ENCODE measurements around the gene MGAT4B. TPM values are rescaled to one million over a fixed set of nuclear protein-coding genes. Genes with fewer than 3 reads are reported as not detected.

MGAT4B gene
- polyA plus RNA-seq, 3 donors from 2014 or later: 8.7 to 16.3 (median 15.0) TPM

DNA sequence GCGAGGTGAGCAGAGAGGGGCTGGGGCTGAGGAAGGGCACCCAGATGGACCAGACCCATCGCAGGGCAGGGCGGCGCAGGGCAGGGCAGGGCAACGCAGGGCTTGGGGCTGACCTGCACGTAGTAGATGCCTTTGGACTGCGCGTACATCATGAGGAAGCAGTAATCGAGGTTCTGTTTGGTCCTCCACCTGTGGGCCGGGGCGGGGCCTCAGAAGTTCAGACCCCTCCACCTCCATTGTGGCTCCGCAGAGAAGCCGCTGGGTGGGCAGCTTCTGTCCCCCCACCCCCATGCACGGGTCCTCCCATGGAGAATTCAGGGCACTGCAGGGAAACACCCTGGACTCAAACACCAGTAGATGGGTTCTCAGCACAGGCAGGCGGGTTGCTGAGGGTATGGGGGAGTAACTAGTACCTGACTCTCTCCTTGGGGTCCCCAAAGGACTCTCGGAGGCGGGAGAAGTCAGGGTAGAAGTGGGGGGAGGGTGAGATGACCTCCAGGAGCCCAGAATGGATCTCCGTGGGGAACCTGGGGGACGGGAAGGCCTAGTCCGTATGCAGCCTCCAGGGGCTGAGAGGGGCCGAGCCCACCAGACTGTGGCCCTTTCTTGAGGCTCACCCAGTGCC is 6.5 kb downstream of the MGAT4B start:
- no peak overlapping the region for H3K4me3 Mint-ChIP-seq
- DNase-seq: no peak
- peaks cover 4 to 15% (median 7%) of the 10 kb centered on the region in 3 donors for H3K36me3 Mint-ChIP-seq
- H3K9me3 Mint-ChIP-seq: no peaks in the 10 kb centered on the region
- H3K4me1 Mint-ChIP-seq: peaks cover 23 to 28% of the 10 kb centered on the region in 2 donors
- no peak overlapping the region for H3K27ac Mint-ChIP-seq
- peaks cover 10 to 12% (median 11%) of the 10 kb centered on the region in 3 donors for H3K27me3 Mint-ChIP-seq (ENCODE audit: low read depth in 3 of 3)

DNA sequence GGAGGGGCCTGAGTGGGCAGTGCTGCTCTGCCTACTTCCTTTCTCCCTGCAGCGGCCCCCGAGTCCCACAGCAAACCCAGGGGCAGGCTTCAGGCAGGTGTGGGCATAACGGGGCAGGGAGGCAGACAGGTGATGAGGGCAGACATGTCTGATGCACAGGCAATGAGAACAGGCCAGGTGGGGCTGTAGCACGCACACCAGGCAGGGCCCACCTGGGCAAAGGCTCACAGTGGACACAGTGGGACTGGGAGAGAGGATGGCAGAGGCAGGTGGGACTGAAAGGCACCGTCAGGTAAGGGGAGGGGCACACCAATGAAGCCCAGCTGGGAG is 7.1 kb downstream of the MGAT4B start:
- no peak for DNase-seq
- H3K4me3 Mint-ChIP-seq: no peak overlapping the region
- H3K9me3 Mint-ChIP-seq: no peaks in the 10 kb centered on the region
- peak overlapping the region in 2 of 6 donors; percentile 24 to 46 for H3K27ac Mint-ChIP-seq
- H3K4me1 Mint-ChIP-seq: peaks cover 25 to 27% of the 10 kb centered on the region in 2 donors
- H3K36me3 Mint-ChIP-seq: peaks cover 4 to 15% (median 7%) of the 10 kb centered on the region in 3 donors
- peaks cover 8 to 15% (median 9%) of the 10 kb centered on the region in 3 donors for H3K27me3 Mint-ChIP-seq (ENCODE audit: low read depth in 3 of 3)

DNA sequence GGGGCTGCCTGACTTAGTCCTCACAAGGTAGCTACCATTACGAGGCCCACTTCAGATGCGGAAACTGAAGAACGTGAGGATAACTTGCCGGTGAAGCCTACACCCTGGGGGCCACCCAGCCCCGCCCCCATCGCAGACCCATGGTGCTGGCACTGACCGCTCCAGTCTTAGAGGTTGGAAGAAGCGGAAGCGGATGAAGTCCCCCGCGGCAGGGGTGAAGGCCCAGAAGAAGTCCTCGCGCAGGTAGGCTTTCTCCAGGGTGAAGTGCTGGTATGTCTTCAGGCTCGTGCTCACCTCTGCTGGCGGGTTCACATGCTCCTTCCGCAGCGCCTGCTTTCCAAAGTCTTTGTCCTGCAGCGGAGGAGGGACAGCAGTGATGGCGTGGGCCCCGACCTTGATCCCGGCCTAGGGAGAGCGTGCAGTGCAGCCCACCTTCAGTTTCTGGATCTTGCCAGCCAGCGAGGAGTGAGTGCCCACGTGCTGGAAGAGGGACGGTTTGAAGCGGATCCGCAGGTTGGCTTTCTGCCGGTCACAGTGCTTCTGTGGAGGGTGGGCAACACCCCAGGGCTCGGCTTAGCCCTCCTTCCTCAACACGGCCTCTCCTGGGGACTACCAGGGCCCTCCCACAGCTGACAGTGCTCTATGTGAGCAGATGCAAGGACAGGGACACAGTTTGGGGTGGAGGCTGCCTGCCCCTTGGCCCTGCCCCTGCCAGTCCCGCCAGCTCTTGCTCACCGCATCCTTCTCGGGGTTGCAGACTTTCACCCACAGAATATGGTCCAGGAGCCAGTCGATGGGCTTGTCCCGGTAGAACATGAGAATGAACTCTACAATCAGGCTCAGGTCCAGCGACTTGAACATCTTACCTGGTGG is 7.7 kb downstream of the MGAT4B start:
- H3K36me3 Mint-ChIP-seq: peaks cover 4 to 15% (median 7%) of the 10 kb centered on the region in 3 donors
- H3K4me3 Mint-ChIP-seq: no peak overlapping the region
- no peak for DNase-seq
- no peaks in the 10 kb centered on the region for H3K9me3 Mint-ChIP-seq
- peak overlapping the region in 2 of 6 donors; percentile 24 to 46 for H3K27ac Mint-ChIP-seq
- H3K4me1 Mint-ChIP-seq: peaks cover 27 to 29% of the 10 kb centered on the region in 2 donors
- H3K27me3 Mint-ChIP-seq (ENCODE audit: low read depth in 3 of 3): peaks cover 8 to 14% (median 12%) of the 10 kb centered on the region in 3 donors

DNA sequence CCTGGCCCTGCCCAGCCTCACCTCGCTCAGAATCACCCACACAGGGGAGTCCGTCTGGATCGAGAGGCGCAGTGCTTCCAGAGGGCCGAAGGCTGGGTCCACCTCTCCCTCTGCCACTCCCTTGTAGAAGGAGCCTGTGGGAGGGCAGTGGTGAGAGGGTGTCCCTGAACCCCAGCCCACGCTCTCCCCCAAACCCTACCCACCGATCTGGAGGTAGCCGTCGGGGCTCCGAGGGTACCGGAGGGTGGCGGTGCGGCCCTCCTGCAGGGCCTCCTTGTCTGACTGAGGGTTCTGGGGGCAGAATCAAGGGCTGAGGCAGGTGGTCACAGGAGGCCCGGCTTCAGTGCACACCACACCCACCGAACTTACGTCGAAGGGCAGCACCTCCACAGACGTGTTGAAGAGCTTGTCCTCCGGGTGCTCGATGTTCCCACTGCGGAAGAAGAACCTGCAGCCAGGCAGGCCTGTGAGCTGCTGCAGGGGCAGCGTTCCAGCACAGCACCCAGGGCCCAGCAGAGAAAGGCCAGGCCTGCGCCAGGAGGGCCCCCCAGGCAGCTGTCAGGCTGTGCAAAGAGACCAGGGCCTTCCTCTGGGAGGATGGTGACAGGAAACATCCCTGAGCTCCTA is 8.4 kb downstream of the MGAT4B start:
- Mint-ChIP-seq H3K4me1 (peaks cover 33% of the 10 kb centered on the region in 2 donors), H3K27ac (no peak overlapping the region), H3K4me3 (no peak overlapping the region), H3K27me3 (ENCODE audit: low read depth in 3 of 3) (peaks cover 11 to 16% (median 16%) of the 10 kb centered on the region in 3 donors), H3K9me3 (no peaks in the 10 kb centered on the region), H3K36me3 (peaks cover 4 to 15% (median 7%) of the 10 kb centered on the region in 3 donors)
- DNase-seq: no peak

DNA sequence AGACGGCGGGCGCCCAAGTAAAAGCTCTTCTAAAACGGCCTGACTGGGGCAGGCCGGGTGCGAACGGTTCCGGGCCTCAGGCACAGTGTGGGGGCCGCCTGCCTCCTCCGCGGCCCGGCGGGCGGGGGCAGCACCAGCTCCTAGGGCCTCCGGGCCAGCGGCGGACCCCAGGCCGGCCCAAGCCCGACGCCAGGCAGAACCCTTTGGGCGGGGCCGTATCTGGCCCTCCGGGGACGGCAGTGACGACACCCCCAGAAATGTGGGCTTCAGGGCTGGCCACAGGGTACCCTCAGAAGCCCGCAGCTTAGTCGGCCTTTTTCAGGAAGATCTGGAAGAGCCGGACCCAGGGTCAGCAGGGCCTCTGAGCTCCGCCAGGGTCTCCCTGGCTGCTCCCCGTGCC is 8.9 kb downstream of the MGAT4B start:
- H3K4me3 Mint-ChIP-seq: no peak overlapping the region
- peaks cover 35 to 37% of the 10 kb centered on the region in 2 donors for H3K4me1 Mint-ChIP-seq
- H3K27ac Mint-ChIP-seq: peak overlapping the region in 1 of 6 donors; percentile 57
- H3K27me3 Mint-ChIP-seq (ENCODE audit: low read depth in 3 of 3): peaks cover 11 to 17% (median 17%) of the 10 kb centered on the region in 3 donors
- DNase-seq: no peak
- no peaks in the 10 kb centered on the region for H3K9me3 Mint-ChIP-seq
- H3K36me3 Mint-ChIP-seq: peaks cover 4 to 15% (median 7%) of the 10 kb centered on the region in 3 donors

DNA sequence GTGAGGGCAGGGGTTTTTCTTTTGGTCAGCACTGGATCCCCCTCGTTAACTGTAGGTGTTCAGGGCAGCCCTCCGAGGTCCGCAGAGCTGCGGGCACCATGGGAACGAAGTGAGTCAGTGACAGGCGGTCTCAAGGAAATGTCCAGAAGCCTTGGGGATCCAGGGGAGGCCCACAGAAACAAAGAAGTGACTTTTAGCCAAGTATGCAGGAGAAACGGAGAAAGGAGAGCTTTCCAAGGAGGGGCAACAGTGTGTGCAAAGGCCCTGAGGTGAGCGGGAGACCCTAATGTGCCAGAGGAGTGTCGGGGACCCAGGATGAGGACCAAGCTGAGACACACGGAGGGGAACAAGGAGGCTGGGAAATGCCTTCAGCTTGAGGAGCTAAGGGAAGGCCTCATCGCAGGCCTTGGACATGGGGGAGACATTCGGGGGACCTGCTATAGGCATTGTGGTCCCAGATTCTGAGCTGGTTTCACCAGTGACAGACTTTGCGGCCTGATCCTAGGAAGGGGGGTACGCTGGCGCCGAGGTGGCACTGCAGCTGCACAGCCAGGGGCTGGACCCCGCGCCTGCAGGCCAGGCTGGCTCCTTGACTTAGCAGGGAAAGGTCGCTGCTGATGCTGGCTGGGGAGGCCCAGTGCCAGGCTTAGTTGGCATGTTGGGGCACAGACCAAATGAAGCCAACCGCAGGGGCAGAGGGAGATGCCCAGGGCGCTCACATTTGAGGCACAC is 9.6 kb downstream of the MGAT4B start:
- Mint-ChIP-seq H3K27me3 (ENCODE audit: low read depth in 3 of 3) (peaks cover 12 to 17% (median 17%) of the 10 kb centered on the region in 3 donors), H3K9me3 (no peaks in the 10 kb centered on the region)

DNA sequence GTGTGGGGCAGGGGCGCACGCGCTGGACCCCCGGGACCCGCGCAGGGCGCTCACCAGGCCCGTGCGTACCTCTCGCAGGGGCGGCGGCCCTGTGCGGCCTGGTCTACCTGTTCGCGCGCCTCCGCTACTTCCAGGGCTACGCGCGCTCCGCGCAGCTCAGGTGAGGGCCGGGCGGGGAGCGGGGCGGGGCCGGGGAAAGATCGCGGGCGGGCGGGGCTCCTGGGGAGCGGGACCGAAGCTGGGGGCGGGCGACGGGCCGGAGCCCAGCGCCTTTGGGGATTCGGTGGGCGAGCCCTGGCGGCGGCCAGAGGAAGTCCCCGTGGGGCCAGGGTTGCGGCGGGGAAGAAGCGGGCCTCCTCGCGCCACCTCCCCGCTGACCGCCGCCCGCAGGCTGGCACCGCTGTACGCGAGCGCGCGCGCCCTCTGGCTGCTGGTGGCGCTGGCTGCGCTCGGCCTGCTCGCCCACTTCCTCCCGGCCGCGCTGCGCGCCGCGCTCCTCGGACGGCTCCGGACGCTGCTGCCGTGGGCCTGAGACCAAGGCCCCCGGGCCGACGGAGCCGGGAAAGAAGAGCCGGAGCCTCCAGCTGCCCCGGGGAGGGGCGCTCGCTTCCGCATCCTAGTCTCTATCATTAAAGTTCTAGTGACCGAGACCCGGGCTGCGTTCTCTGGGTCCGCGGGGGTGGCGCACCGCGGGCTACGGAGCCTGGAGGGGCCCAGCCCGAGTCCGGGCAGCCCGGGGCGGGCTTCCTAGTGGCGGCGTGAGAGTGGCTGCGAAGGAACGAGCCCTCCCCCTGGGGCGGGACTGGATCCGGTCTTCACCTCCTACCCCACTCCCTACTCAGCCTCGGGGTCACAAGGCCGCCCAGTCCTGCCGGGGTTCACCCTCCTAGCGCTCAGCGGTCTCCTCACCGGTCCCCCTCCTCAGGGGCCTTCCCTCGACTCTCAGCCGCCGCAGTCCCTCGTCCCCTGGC is 10.5 kb downstream of the MGAT4B start:
- DNase-seq: peak; percentile 83 to 84 (median 83)
- peak overlapping the region; percentile 53 to 68 (median 64) for H3K4me3 Mint-ChIP-seq
- no peaks in the 10 kb centered on the region for H3K9me3 Mint-ChIP-seq
- peaks cover 30 to 32% of the 10 kb centered on the region in 2 donors for H3K4me1 Mint-ChIP-seq
- peak overlapping the region in 3 of 6 donors; percentile 16 to 31 (median 28) for H3K27ac Mint-ChIP-seq
- peaks cover 3 to 12% (median 4%) of the 10 kb centered on the region in 3 donors for H3K36me3 Mint-ChIP-seq
- peaks cover 9 to 15% (median 14%) of the 10 kb centered on the region in 3 donors for H3K27me3 Mint-ChIP-seq (ENCODE audit: low read depth in 3 of 3)

More for the DNA sequence above, 9.6 kb downstream of the MGAT4B start:
- H3K27ac Mint-ChIP-seq: peak overlapping the region in 4 of 6 donors; percentile 16 to 57 (median 30)
- peaks cover 36% of the 10 kb centered on the region in 2 donors for H3K4me1 Mint-ChIP-seq
- no peak for DNase-seq
- H3K4me3 Mint-ChIP-seq: peak overlapping the region; percentile 53 to 68 (median 64)
- H3K36me3 Mint-ChIP-seq: peaks cover 4 to 15% (median 7%) of the 10 kb centered on the region in 3 donors

DNA sequence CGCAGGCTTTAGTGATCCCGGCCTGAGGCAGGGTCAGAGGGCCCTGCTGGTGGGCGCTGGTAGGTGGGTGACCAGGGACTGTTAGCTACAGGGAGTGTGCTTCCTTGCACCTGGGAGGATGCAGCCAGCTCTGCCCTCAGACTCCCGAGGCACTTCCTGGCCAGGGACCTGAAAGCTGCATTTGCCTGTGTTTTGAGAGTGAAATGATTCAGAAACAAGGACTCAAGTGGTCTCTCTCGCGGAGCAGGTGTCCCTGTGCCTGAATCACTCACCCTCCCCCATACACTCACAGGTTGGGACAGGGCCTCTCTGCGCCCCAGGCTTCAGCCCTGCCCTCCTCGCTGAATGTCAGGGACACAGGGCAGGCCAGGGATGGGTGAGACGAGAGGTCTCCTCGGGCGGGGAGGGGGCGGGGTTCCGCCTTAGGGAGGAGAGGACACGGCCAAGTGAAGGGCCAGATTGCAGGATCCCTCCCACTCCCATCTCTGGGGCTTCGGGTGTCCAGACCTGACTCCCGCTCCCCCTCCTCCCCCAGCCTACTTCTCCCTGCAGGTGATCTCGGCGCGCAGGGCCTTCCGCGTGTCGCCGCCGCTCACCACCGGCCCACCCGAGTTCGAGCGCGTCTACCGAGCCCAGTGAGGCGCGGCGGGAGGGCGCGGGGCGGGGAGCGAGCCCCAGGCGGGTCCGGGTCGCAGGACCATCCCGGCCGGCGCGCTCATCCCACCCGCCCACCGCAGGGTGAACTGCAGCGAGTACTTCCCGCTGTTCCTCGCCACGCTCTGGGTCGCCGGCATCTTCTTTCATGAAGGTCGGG is 11.4 kb downstream of the MGAT4B start:
- peaks cover 9 to 15% (median 14%) of the 10 kb centered on the region in 3 donors for H3K27me3 Mint-ChIP-seq (ENCODE audit: low read depth in 3 of 3)
- no peaks in the 10 kb centered on the region for H3K9me3 Mint-ChIP-seq
- H3K36me3 Mint-ChIP-seq: peaks cover 3 to 12% (median 4%) of the 10 kb centered on the region in 3 donors
- peak overlapping the region; percentile 51 to 73 (median 59) for H3K4me3 Mint-ChIP-seq
- DNase-seq: no peak
- peaks cover 30 to 32% of the 10 kb centered on the region in 2 donors for H3K4me1 Mint-ChIP-seq
- no peak overlapping the region for H3K27ac Mint-ChIP-seq

DNA sequence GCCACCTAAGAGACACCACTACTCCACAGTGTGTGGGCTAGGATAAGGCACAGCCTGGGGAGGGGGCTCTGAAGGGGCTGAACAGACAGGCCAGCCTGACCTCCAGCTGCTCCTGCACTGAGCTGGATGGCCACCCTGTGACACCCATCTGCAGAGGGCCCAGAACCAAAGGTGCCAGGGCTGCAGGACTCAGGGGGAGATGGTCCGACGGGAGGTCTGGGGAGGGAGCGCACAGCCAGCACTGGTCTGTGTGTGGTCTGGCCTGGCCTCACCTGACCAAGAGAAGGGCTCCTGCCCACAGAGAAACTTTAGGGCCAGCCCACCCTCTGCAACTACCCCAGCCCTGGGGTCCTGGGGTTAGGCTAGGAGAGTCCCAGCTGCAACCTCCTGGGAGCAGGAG is 12.1 kb downstream of the MGAT4B start:
- no peak for DNase-seq
- peak overlapping the region; percentile 51 to 73 (median 59) for H3K4me3 Mint-ChIP-seq
- peaks cover 30 to 32% of the 10 kb centered on the region in 2 donors for H3K4me1 Mint-ChIP-seq
- H3K27ac Mint-ChIP-seq: peak overlapping the region in 1 of 6 donors; percentile 72
- H3K27me3 Mint-ChIP-seq (ENCODE audit: low read depth in 3 of 3): peaks cover 8 to 13% (median 13%) of the 10 kb centered on the region in 3 donors
- H3K36me3 Mint-ChIP-seq: peaks cover 3 to 9% (median 4%) of the 10 kb centered on the region in 3 donors
- no peaks in the 10 kb centered on the region for H3K9me3 Mint-ChIP-seq

DNA sequence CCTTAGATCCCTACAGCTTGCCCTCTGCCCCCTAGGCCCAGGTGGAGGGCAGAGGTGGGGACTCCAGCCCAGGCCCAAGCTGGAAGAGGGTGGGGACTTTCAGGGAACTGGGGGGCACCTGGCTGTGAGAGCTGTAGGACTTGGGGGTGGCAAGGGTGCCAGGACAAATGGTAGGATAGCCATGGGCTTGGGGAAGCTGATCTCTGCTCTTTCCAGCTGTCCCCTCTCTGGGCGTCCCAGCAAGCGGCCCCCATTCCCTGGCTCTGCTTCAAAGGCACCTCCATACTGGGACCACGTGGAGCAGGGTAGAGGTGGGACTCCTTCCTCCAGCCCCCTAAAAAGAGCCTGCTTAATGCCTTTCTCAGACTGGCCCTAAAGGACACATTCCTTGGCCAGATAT is 12.5 kb downstream of the MGAT4B start:
- H3K9me3 Mint-ChIP-seq: no peaks in the 10 kb centered on the region
- peak overlapping the region; percentile 56 to 73 (median 65) for H3K4me3 Mint-ChIP-seq
- H3K27me3 Mint-ChIP-seq (ENCODE audit: low read depth in 3 of 3): peaks cover 8 to 13% (median 12%) of the 10 kb centered on the region in 3 donors
- peaks cover 30 to 32% of the 10 kb centered on the region in 2 donors for H3K4me1 Mint-ChIP-seq
- no peak for DNase-seq
- H3K36me3 Mint-ChIP-seq: peaks cover 3 to 5% (median 4%) of the 10 kb centered on the region in 3 donors
- H3K27ac Mint-ChIP-seq: peak overlapping the region; percentile 62 to 84 (median 74)

DNA sequence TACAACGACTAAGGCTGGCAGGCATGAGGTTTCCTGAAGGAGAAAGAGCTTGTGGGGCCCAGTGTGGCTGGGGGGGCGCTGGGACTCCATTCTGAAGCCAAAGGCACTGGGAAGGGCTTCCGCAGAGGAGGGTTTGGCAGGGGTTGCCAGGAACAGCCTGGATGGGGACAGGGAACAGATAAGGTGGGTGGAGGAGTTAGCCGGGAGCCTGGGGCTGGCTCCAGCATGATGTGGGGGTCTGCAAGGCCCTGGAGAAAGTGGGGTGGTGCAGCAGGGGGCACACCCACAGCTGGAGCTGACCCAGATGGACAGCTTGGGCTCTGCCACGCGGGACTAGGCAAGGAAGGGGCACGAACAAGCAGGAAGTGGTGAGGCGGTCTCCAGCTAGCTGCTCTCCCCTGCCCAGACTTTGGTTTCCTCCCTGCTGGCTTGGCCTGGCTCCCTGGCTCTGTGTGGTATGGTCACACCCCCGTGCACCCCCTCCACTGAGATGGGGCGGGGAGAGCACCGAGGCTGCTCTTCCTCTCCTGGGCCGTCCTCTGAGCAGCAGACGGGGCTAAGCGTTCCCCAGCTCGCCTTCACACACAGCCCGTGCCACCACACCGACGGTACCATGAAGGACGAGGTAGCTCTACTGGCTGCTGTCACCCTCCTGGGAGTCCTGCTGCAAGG is 13.1 kb downstream of the MGAT4B start, which contains the start of gene LTC4S:
LTC4S (plus strand) TSS at position 519 of the 672 bp plus-strand sequence; CDS start at position 614, 95 bp downstream.
- Mint-ChIP-seq H3K27ac (peak within 1 kb of the TSS; percentile 62 to 84 (median 74)), H3K4me3 (peak within 1 kb of the TSS; percentile 56 to 73 (median 65)), H3K36me3 (peaks cover 3 to 4% (median 4%) of the 10 kb centered on the region in 3 donors), H3K9me3 (no peaks in the 10 kb centered on the region), H3K4me1 (peaks cover 30 to 32% of the 10 kb centered on the region in 2 donors), H3K27me3 (ENCODE audit: low read depth in 3 of 3) (peaks cover 8 to 12% (median 11%) of the 10 kb centered on the region in 3 donors)
- DNase-seq: peak; percentile 72 to 76 (median 73)
